ENCODE measurements around the gene SLC46A3.

Gene SLC46A3

DNA sequence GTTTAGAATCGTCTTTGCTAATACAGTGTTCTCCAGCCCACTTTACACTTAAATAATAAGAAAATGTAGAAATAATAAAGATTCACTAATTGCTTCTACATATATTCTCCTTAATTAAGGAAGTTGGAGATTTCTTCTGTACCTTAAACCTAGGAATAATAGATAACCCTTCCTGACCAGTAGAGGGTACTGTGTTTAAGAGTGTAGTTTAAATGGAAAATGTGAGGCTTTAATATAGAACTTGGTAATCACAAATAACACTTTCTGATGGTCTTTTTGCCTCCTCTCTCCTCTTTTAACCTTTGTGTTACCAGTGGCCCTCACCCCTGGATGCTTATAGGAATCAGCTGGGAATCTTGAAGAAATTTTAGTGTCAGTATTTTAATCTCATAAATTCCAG is 39.1 kb downstream of the SLC46A3 start:
- peaks cover 48% of the 10 kb centered on the region for H3K36me3 ChIP-seq (ENCODE audit: control insufficient read depth, insufficient read depth, low read length)
- H3K27me3 ChIP-seq (ENCODE audit: control insufficient read depth, insufficient read depth, low read length) = no peaks in the 10 kb centered on the region
- no peak overlapping the region for H3K4me3 ChIP-seq (ENCODE audit: low read depth, low read length)
- peaks cover 2% of the 10 kb centered on the region; the same call in 1 of the 2 replicates for H3K4me1 ChIP-seq (ENCODE audit: control insufficient read depth, insufficient read depth, low read length)
- H3K9me3 ChIP-seq (ENCODE audit: control insufficient read depth, insufficient read depth, low read length) = no peaks in the 10 kb centered on the region
- H3K9ac ChIP-seq (ENCODE audit: low read depth, low read length) = no peak overlapping the region
- H3K27ac ChIP-seq (ENCODE audit: low read depth, low read length) = no peak overlapping the region

DNA sequence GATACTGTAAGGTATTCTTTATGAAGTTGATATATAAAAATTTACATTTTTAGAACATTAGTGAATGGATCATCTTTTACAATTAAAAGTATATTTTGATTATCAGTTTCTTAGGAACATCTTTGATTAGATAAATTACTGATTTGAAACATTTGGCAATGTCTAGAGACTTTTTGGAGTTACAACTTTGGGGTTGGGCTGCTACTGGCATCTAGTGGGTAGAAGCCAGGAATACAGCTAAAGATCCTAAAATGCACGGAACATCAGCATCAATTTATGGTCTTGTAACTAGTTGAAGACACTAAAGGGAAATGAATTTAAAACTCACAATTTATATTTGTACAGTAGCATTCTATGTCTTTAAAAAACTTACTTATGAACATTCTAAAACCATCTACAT is 40.0 kb downstream of the SLC46A3 start:
- H3K4me1 ChIP-seq (ENCODE audit: control insufficient read depth, insufficient read depth, low read length) = no peaks in the 10 kb centered on the region
- H3K36me3 ChIP-seq (ENCODE audit: control insufficient read depth, insufficient read depth, low read length) = peaks cover 56% of the 10 kb centered on the region
- H3K9ac ChIP-seq (ENCODE audit: low read depth, low read length) = no peak overlapping the region
- no peaks in the 10 kb centered on the region for H3K27me3 ChIP-seq (ENCODE audit: control insufficient read depth, insufficient read depth, low read length)
- H3K27ac ChIP-seq (ENCODE audit: low read depth, low read length) = no peak overlapping the region
- no peaks in the 10 kb centered on the region for H3K9me3 ChIP-seq (ENCODE audit: control insufficient read depth, insufficient read depth, low read length)
- no peak overlapping the region for H3K4me3 ChIP-seq (ENCODE audit: low read depth, low read length)

DNA sequence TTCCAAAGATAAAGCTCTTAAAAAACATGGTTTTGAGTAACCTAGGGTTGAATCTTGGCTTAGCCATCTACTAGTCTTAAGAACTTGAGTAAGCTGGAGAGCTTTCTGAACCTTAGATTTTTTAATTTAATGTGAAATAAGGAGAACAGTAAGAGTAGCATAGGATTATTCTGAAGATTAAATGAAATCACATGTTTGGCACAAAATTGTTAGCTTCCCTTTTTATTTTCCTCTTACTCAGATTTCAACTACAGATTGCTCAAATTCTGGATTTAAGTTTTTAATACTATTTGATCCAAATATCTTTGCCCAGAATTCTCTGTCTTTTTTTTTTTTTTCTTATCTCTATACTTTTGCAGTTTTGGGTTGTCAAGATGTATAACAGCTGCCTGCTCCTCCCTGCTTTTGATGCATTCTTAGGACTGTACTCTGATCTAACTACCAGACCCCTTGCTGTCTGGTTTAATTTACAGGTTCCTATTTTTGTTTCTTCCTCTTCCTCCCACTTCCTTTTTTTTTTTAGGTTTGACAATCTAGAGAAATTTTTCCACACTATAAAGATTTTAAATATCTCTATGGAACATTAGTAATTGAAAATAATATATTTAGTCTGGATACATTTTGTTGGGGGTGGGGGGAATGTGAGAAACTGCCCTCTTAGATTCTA is 47.5 kb downstream of the SLC46A3 start:
- Histone ChIP-seq H3K27ac (ENCODE audit: low read depth, low read length) (no peak overlapping the region), H3K9ac (ENCODE audit: low read depth, low read length) (no peak overlapping the region), H3K27me3 (ENCODE audit: control insufficient read depth, insufficient read depth, low read length) (no peaks in the 10 kb centered on the region), H3K4me3 (ENCODE audit: low read depth, low read length) (no peak overlapping the region), H3K4me1 (ENCODE audit: control insufficient read depth, insufficient read depth, low read length) (no peaks in the 10 kb centered on the region), H3K36me3 (ENCODE audit: control insufficient read depth, insufficient read depth, low read length) (peaks cover 95% of the 10 kb centered on the region), H3K9me3 (ENCODE audit: control insufficient read depth, insufficient read depth, low read length) (no peaks in the 10 kb centered on the region)

DNA sequence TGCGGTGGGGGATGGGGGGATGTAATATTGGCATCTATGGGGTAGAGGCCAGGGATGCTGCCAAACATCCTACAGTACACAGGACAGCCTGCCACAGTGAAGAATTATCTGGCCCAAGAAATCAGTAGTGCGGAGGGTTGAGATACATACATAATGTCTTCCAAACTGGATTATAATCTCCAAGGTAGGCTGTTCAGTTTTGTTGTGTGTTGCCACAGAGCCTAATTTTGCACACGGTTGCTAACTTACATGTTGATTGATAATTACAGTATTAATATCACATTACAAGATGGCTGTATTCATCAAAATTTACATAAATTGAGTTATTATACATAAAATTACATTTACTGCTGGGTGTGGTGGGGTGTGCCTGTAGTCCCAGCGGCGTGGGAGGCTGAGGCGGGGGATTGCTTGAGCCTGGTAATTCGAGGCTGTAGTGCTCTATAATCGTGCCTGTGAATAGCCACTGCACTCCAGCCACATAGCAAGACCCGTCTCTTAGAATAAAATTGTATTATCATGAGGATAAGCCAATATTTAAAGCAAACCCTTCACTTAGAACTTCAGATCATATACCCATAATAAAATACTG is 51.8 kb downstream of the SLC46A3 start:
- no peaks in the 10 kb centered on the region for H3K27me3 ChIP-seq (ENCODE audit: control insufficient read depth, insufficient read depth, low read length)
- no peaks in the 10 kb centered on the region for H3K9me3 ChIP-seq (ENCODE audit: control insufficient read depth, insufficient read depth, low read length)
- H3K4me3 ChIP-seq (ENCODE audit: low read depth, low read length) = no peak overlapping the region
- H3K36me3 ChIP-seq (ENCODE audit: control insufficient read depth, insufficient read depth, low read length) = peaks cover 98% of the 10 kb centered on the region
- H3K27ac ChIP-seq (ENCODE audit: low read depth, low read length) = no peak overlapping the region
- no peaks in the 10 kb centered on the region for H3K4me1 ChIP-seq (ENCODE audit: control insufficient read depth, insufficient read depth, low read length)
- H3K9ac ChIP-seq (ENCODE audit: low read depth, low read length) = no peak overlapping the region

DNA sequence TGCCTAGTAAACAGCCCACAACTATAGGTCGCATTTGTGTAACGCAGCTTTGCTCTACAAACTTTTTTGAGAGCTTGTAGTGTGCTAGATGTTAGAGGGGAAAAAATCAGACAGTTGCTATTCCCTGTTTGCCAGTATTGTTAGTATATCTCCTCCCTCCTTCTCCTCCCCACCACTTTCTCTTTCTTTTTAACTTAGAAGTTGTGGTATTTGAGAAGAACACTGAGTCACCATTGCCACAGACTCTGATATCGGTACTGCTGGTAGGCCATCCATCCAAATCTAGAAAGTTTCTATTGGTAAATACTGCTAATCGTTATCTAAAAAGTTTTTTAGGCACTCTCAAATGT is 59.2 kb downstream of the SLC46A3 start:
- peaks cover 43% of the 10 kb centered on the region for H3K36me3 ChIP-seq (ENCODE audit: control insufficient read depth, insufficient read depth, low read length)
- peak overlapping the region; percentile 81 for H3K27ac ChIP-seq (ENCODE audit: low read depth, low read length)
- H3K9ac ChIP-seq (ENCODE audit: low read depth, low read length) = peak overlapping the region; percentile 71
- peak overlapping the region; percentile 99 for H3K4me3 ChIP-seq (ENCODE audit: low read depth, low read length)
- H3K27me3 ChIP-seq (ENCODE audit: control insufficient read depth, insufficient read depth, low read length) = no peaks in the 10 kb centered on the region
- H3K9me3 ChIP-seq (ENCODE audit: control insufficient read depth, insufficient read depth, low read length) = no peaks in the 10 kb centered on the region
- H3K4me1 ChIP-seq (ENCODE audit: control insufficient read depth, insufficient read depth, low read length) = peaks cover 33% of the 10 kb centered on the region

DNA sequence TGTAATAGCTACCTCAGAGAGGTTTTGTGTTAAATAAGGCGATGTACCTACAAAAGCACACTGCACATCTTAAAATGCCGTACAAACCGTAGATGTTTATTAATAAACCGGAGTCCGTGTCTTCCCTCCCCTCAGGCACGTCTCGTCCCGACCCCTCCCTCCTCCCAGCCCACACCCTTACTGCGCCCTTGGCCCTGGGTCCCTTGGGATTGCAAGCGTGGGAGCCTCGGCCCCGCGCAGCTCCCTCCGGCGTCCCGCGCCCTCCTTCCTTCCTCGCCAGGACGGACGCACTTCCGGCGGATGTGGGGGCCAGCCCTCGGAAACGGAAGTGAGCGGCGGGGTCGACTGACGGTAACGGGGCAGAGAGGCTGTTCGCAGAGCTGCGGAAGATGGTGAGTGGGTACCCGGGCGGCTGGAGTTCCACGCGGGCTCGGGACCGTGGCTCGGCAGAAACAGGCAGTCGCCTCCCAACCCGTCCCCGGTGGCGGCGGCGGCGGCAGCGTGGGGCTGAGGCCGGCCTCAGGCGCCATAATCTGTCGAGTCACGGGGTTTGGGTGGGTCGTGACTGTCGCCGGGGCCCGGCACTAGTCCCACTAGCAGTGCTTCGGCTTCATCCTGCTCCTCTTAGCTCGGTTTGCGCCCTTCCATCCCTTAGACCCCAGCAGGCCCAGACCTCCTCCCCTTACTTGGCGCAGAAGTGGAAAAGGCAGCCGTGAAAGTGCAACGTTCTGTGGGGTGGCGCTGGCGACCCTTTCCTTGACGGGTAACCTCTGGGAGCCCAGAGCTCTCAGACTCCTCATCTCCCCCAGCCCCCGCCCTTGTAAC is 59.8 kb downstream of the SLC46A3 start, which contains the start of gene POMP:
Gene POMP, plus strand, starts transcription at position 335 of the 825 bp plus-strand sequence. Its CDS starts 55 bp downstream, at position 390.
- Histone ChIP-seq H3K27ac (ENCODE audit: low read depth, low read length) (peak within 1 kb of the TSS; percentile 81), H3K4me1 (ENCODE audit: control insufficient read depth, insufficient read depth, low read length) (peaks cover 33% of the 10 kb centered on the region), H3K36me3 (ENCODE audit: control insufficient read depth, insufficient read depth, low read length) (peaks cover 38% of the 10 kb centered on the region), H3K9me3 (ENCODE audit: control insufficient read depth, insufficient read depth, low read length) (no peaks in the 10 kb centered on the region), H3K4me3 (ENCODE audit: low read depth, low read length) (peak within 1 kb of the TSS; percentile 99), H3K27me3 (ENCODE audit: control insufficient read depth, insufficient read depth, low read length) (no peaks in the 10 kb centered on the region), H3K9ac (ENCODE audit: low read depth, low read length) (peak within 1 kb of the TSS; percentile 71)

DNA sequence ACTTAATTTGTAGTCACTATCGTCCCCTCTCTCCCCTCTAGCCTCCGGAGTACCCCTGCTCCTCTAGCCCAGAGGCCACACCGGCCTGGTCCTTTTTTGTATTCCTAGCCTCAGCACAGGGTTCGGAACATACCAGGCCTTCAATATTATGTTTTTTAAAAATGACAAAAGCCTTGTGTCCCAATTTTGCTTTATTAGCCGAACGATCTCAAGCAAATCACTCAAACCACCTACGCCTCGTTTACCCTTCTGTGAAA is 60.3 kb downstream of the SLC46A3 start:
- no peaks in the 10 kb centered on the region for H3K9me3 ChIP-seq (ENCODE audit: control insufficient read depth, insufficient read depth, low read length)
- H3K4me1 ChIP-seq (ENCODE audit: control insufficient read depth, insufficient read depth, low read length) = peaks cover 33% of the 10 kb centered on the region
- H3K9ac ChIP-seq (ENCODE audit: low read depth, low read length) = peak overlapping the region; percentile 71
- peaks cover 32% of the 10 kb centered on the region for H3K36me3 ChIP-seq (ENCODE audit: control insufficient read depth, insufficient read depth, low read length)
- no peaks in the 10 kb centered on the region for H3K27me3 ChIP-seq (ENCODE audit: control insufficient read depth, insufficient read depth, low read length)
- H3K4me3 ChIP-seq (ENCODE audit: low read depth, low read length) = peak overlapping the region; percentile 99
- peak overlapping the region; percentile 76 for H3K27ac ChIP-seq (ENCODE audit: low read depth, low read length)

DNA sequence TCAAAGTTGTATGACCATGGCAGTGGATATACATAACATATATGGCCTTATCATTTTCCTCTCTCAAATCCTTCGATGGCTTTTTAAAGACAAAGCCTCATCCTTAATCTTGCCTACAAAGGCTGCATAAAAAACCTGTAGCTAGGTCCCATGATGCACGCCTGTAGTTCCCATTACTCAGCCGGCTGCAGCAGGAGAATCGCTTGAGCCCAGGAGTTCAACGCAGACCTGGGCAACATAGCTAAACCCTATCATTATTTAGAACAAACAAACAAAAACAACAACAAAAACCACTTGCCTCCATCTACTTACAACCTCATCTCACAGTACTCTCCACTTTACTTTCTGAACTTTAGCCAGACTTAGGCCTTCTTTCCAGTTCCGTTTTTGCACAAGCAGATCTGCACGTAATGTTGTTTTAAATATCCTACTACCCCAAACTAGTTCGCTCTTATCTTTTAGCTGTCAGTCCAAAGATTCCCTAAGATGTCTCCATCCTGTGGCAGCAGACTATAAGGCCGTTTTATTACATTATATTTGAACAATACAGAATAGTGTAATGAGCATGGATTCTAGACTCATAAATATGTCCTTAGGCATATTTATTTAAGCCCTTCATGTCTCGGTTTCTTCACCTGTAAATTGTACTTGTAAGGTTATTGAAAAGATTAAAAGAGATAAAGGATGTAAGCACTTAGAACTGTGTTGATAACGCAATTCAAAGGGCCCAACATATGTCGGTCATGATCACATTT is 60.8 kb downstream of the SLC46A3 start:
- peak overlapping the region; percentile 76 for H3K27ac ChIP-seq (ENCODE audit: low read depth, low read length)

DNA sequence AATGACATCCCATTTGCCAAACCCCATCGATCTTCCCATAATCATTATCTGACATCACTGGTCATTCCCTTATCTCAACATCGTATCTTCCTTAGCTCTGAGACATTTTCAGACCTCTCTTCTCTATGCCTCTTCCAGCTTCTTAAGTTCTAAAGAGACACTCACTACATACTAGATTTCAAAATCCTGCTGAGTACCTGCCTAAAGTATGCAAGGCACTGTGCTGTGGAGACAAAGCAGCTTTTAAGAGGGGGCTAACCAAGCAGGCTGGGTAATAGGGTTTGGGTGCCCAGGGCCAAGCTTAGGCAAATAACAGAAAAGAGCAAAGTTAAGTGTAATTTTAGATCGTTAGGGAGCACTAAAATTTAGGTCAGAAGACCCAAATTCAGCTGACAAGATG is 63.2 kb downstream of the SLC46A3 start:
- Histone ChIP-seq H3K4me3 (ENCODE audit: low read depth, low read length) (no peak overlapping the region), H3K9me3 (ENCODE audit: control insufficient read depth, insufficient read depth, low read length) (no peaks in the 10 kb centered on the region), H3K4me1 (ENCODE audit: control insufficient read depth, insufficient read depth, low read length) (peaks cover 32% of the 10 kb centered on the region), H3K9ac (ENCODE audit: low read depth, low read length) (no peak overlapping the region), H3K36me3 (ENCODE audit: control insufficient read depth, insufficient read depth, low read length) (peaks cover 7% of the 10 kb centered on the region; the same call in 1 of the 2 replicates), H3K27ac (ENCODE audit: low read depth, low read length) (no peak overlapping the region), H3K27me3 (ENCODE audit: control insufficient read depth, insufficient read depth, low read length) (no peaks in the 10 kb centered on the region)

More for the DNA sequence above, 60.8 kb downstream of the SLC46A3 start:
- Histone ChIP-seq H3K9me3 (ENCODE audit: control insufficient read depth, insufficient read depth, low read length) (no peaks in the 10 kb centered on the region), H3K4me3 (ENCODE audit: low read depth, low read length) (peak overlapping the region; percentile 99), H3K27me3 (ENCODE audit: control insufficient read depth, insufficient read depth, low read length) (no peaks in the 10 kb centered on the region), H3K4me1 (ENCODE audit: control insufficient read depth, insufficient read depth, low read length) (peaks cover 33% of the 10 kb centered on the region), H3K36me3 (ENCODE audit: control insufficient read depth, insufficient read depth, low read length) (peaks cover 27% of the 10 kb centered on the region), H3K9ac (ENCODE audit: low read depth, low read length) (peak overlapping the region; percentile 71)

DNA sequence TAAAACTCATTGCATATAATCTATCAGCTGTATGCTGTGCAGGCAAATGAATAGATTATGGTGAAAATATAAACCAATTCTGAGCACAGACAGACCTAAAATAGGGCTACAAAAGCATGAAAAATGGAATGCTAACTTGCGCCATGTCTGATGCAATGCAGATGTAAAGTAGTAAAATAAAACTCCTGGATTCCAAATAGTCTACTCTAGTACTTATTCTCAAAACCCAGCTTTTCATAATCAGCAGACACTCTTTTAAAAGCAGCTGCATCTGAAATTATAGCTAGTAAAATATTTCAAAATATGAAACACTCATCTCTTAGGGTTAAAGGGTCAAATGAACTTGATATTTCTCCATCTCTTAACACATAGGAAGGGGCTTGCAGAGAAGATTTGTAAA is 64.5 kb downstream of the SLC46A3 start:
- peaks cover 23% of the 10 kb centered on the region for H3K4me1 ChIP-seq (ENCODE audit: control insufficient read depth, insufficient read depth, low read length)

More for the DNA sequence above, 64.5 kb downstream of the SLC46A3 start:
- Histone ChIP-seq H3K36me3 (ENCODE audit: control insufficient read depth, insufficient read depth, low read length) (peaks cover 3% of the 10 kb centered on the region; the same call in 1 of the 2 replicates), H3K27me3 (ENCODE audit: control insufficient read depth, insufficient read depth, low read length) (no peaks in the 10 kb centered on the region), H3K9me3 (ENCODE audit: control insufficient read depth, insufficient read depth, low read length) (no peaks in the 10 kb centered on the region), H3K4me3 (ENCODE audit: low read depth, low read length) (no peak overlapping the region), H3K27ac (ENCODE audit: low read depth, low read length) (no peak overlapping the region), H3K9ac (ENCODE audit: low read depth, low read length) (no peak overlapping the region)

All from HUES48 (cell line).